ENCODE results near the gene CCNK. TPM values are rescaled to one million over a fixed set of nuclear protein-coding genes. Genes with fewer than 3 reads are reported as not detected.

The CCNK gene
- total and polyA plus RNA-seq, 10 of the 15 experiments (the other 5 are each of a cell fraction or from before 2014, with no cell fraction given), result 10.8 to 88.0 (median 22.5) TPM

GRCh38 chr14:99480917-99481744 lies at the start of gene CCNK (continued):
- TF ChIP-seq TBL1XR1 (IDR thresholded peaks at IDR 0.05; ENCODE audit: low read depth, low read length), result no peak
- TF ChIP-seq TCF3 (IDR thresholded peaks at IDR 0.05; ENCODE audit: borderline replicate concordance, insufficient read depth, low read depth, low read length), result no peak
- peak; percentile 95 for TF ChIP-seq CHD2 (IDR thresholded peaks at IDR 0.05; ENCODE audit: borderline replicate concordance, low read depth, low read length)
- TF ChIP-seq CUX1 (IDR thresholded peaks at IDR 0.05; ENCODE audit: insufficient replicate concordance, low read depth, low read length), result no peak
- TF ChIP-seq, protein P1, sequence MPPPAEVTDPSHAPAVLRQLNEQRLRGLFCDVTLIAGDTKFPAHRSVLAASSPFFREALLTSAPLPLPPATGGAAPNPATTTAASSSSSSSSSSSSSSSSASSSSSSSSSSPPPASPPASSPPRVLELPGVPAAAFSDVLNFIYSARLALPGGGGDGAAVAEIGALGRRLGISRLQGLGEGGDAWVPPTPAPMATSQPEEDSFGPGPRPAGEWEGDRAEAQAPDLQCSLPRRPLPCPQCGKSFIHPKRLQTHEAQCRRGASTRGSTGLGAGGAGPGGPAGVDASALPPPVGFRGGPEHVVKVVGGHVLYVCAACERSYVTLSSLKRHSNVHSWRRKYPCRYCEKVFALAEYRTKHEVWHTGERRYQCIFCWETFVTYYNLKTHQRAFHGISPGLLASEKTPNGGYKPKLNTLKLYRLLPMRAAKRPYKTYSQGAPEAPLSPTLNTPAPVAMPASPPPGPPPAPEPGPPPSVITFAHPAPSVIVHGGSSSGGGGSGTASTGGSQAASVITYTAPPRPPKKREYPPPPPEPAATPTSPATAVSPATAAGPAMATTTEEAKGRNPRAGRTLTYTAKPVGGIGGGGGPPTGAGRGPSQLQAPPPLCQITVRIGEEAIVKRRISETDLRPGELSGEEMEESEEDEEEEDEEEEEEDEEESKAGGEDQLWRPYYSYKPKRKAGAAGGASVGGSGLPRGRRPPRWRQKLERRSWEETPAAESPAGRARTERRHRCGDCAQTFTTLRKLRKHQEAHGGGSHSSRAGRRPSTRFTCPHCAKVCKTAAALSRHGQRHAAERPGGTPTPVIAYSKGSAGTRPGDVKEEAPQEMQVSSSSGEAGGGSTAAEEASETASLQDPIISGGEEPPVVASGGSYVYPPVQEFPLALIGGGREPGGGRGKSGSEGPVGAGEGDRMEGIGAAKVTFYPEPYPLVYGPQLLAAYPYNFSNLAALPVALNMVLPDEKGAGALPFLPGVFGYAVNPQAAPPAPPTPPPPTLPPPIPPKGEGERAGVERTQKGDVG (CRISPR knock-in tag; IDR thresholded peaks at IDR 0.05), result no peak
- TF ChIP-seq CTCF (IDR thresholded peaks at IDR 0.05 in 2 of 3, conservative IDR thresholded peaks at IDR 0.05 in 1 of 3; ENCODE audit: control insufficient read depth in 2 of 3, extremely low read depth in 1 of 3, insufficient read depth in 1 of 3, low read depth in 3 of 3, low read length in 3 of 3), result no peak
- TF ChIP-seq ZNF592 (IDR thresholded peaks at IDR 0.05), result no peak
- TF ChIP-seq NFIC (IDR thresholded peaks at IDR 0.05; ENCODE audit: low read depth, low read length), result no peak
- TF ChIP-seq MXI1 (IDR thresholded peaks at IDR 0.05; ENCODE audit: low read depth, low read length), result peak; percentile 52; the same call in 1 of the 2 replicates
- no peak for TF ChIP-seq USF2 (IDR thresholded peaks at IDR 0.05; ENCODE audit: borderline replicate concordance, low read depth, low read length)
- TF ChIP-seq ZNF217 (IDR thresholded peaks at IDR 0.05), result no peak

Measured in GM12878 (cell line).